Measurements from ENCODE around the gene STKLD1. TPM values are rescaled to one million over a fixed set of nuclear protein-coding genes. Genes with fewer than 3 reads are reported as not detected.

Gene STKLD1
- total RNA-seq, 3 donors from 2014 or later: 0.41 to 1.4 (median 1.3) TPM

DNA sequence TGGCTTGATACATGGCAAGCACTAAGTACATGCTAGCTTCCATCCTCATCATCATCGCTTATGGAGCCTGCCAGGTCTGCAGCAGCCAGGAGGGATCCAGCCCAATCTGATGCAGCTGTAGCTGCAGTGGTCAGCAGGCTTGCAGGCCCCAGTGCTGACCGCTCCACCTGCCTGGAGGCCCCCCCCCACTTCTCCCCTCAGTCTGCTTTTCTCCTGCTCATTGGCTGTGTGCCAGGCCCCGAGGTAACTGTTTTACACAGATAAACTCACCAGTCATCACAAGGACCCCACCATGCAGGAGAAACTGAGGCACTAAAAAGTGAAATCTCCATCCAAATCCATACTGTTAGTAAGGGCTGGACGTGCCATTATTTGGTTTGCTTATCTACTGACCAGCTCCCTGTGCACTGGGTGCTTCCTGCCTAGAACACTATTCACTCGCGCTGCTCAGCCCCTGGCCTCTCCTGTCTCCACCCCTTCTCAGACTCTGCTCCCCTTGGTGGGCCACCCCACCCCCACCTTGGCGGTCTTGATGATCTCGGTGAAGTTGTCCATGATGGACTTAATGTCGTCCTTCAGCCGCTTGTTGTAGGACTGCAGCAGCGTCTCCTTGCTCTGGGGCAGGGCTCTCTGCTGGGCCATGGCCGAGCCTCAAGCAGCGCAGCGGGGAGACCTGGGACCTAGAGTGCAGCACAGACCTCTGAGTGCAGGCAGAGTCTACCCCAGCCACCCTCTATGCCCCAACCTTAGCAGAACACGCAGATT, 30.0 kb upstream of the STKLD1 start:
- H3K36me3 ChIP-seq (ENCODE audit: low read depth): peaks cover 14% of the 10 kb centered on the region
- no peak for TF ChIP-seq CTCF (IDR thresholded peaks at IDR 0.05)
- no peaks in the 10 kb centered on the region for H3K9me3 ChIP-seq
- peaks cover 19% of the 10 kb centered on the region for H3K4me1 ChIP-seq (ENCODE audit: low read depth)
- intact Hi-C loops (cut with DNase I, micrococcal nuclease): no loop called here
- H3K4me3 ChIP-seq: no peak overlapping the region
- ATAC-seq (no peak), DNase-seq (no peak)

DNA sequence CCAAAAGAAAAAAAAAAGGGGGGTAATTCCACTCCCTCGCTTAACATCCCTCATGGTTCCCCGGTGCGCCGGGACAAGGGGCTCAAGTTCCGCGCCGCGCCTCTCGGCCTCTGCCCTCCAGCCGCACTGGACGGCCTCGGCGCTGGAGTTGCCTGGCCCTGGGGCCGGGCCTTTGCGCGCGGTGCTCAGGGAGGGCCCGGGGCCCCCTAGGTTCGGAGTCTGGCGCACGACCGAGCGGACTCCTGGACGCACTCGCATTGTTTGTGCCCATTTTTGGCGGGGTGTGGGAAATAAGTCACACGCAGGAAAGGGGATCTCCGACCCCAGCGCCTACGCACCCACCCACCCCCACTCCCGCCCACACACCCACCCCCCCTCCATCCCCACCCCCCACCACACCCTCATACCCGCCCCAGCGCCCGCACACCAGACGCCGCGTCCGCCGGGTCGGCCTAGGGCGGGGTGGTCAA, 28.6 kb upstream of the STKLD1 start:
- intact Hi-C loops (cut with DNase I, micrococcal nuclease): no loop called here
- H3K4me1 ChIP-seq (ENCODE audit: low read depth): peaks cover 19% of the 10 kb centered on the region

DNA sequence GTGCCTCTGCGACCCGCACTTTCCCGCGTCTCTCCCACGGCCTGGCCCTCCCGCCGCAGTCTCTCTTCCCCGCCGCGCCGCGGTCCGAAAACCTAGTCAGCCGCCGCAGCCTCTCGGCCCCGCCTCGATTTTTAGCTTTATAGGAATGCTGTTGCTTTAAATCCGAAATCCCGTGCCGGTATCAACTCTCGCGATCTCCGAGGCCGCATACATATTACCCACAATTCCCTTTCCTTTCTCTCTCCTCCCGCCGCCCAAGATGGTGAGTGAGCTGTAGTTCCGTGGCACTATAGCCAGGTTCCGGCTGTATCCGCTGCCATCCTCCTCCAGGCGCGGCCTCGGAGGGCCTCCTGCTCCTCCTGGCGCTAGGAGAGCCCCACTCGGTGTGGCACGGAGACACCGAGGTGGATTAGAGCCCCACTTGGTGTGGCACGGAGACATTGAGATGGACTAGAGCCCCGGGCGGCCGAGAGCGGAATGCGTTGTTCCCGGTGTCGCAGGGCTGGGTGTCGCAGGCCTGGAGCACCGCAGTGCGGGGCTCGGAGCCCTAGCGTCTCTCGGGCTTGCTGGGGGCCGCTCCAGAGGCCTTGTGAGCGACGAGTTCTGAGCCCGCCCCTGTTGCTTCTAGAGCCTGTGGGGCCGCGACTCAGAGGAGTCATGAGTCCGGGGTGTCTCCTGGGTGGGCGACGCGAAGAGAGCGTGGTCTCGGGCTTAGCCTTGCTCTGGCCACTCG, 28.0 kb upstream of the STKLD1 start, which contains the start of the genes MED22 and RPL7A:
Gene MED22, minus strand, starts transcription at position 147 of the 733 bp plus-strand sequence. CDS start 1,469 bp downstream, outside the sequence.
Gene RPL7A, plus strand, starts transcription at position 234 of the 733 bp plus-strand sequence. Its CDS starts 26 bp downstream, at position 260.
- Histone ChIP-seq H3K36me3 (ENCODE audit: low read depth) (peaks cover 21% of the 10 kb centered on the region), H3K4me3 (peak within 1 kb of the TSS; percentile 95), H3K4me1 (ENCODE audit: low read depth) (peaks cover 19% of the 10 kb centered on the region), H3K9me3 (no peaks in the 10 kb centered on the region)
- TF ChIP-seq CTCF (IDR thresholded peaks at IDR 0.05): no peak
- intact Hi-C loops (cut with DNase I, micrococcal nuclease): no loop called here
- DNase-seq: peak; percentile 94 to 98 (median 94)
- peak; percentile 94 for ATAC-seq

More for the DNA sequence above, 28.6 kb upstream of the STKLD1 start:
- Histone ChIP-seq H3K9me3 (no peaks in the 10 kb centered on the region), H3K4me3 (peak overlapping the region; percentile 95), H3K36me3 (ENCODE audit: low read depth) (peaks cover 20% of the 10 kb centered on the region)
- TF ChIP-seq CTCF (IDR thresholded peaks at IDR 0.05): no peak
- DNase-seq: peak in 2 of 3 donors; percentile 48 to 71
- peak; percentile 69 for ATAC-seq

DNA sequence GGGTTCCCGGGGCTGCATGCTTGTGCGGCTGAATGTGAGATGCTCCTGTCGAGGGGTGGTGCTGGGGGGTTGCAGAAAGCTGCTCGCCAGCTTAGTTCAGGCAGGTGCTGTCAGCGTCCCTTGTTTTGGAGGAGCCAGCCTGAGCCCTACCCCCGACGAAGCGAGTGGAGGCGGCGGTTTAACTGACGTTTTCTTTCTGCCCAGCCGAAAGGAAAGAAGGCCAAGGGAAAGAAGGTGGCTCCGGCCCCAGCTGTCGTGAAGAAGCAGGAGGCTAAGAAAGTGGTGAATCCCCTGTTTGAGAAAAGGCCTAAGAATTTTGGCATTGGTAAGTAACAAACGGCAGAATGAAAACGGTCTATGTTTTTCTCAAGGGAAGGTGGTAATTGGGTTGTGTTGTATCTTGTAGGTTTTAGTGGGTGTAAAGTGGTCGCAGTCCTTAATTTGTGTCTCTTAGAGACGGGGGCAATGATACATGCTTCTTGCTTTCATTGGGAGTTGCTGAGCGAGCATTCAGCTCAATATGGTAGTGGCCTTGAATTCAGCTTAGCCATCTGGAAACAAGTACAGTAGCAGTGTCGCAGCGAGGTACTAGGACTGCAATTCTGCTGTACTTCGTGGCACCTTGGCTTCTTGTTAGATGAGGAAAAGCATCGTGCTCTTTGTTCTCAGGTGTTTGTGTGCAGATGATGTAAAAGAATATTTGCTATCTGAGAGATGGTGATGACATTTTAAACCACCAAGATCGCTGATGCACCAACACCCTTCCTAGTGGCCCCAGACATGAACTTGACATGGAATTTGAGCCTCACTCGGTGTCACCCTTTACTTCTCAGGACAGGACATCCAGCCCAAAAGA, 27.2 kb upstream of the STKLD1 start:
- TF ChIP-seq CTCF (IDR thresholded peaks at IDR 0.05): no peak
- H3K4me3 ChIP-seq: peak overlapping the region; percentile 95
- H3K4me1 ChIP-seq (ENCODE audit: low read depth): peaks cover 19% of the 10 kb centered on the region
- DNase-seq (no peak), ATAC-seq (no peak)
- H3K36me3 ChIP-seq (ENCODE audit: low read depth): peaks cover 21% of the 10 kb centered on the region
- H3K9me3 ChIP-seq: no peaks in the 10 kb centered on the region
- intact Hi-C loops (cut with DNase I, micrococcal nuclease): no loop called here

All from mucosa of descending colon (tissue), 3 donors.